HL-60 (cell line): ENCODE results near the gene CADM1.

Experiments used
- DNase-seq, 2 experiments: peaks; one replicate each; pipeline ENCODE4 v3.0.0-alpha.2; 2010 to 2020; ENCODE audit warnings: low read depth in 1 of 2, low spot score in 1 of 2
- H3K27ac ChIP-seq: fragments of 250-450 bp; sonication (Bioruptor Pico); replicated peaks from 2 replicates; pipeline ENCODE4 v1.5.1; 2020; ENCODE audit warnings: mild to moderate bottlenecking, moderate library complexity
- H3K27me3 ChIP-seq: fragments of 250-450 bp; sonication (Bioruptor Pico); 2 replicates; pipeline ENCODE4 v1.5.1; 2021; ENCODE audit warnings: mild to moderate bottlenecking, moderate library complexity; ENCODE audit not compliant: insufficient read depth, poor library complexity, severe bottlenecking
- H3K4me3 ChIP-seq: replicated peaks from 2 replicates; pipeline ENCODE4 v1.5.1; 2011; ENCODE audit warnings: mild to moderate bottlenecking, control low read depth, low read length; ENCODE audit not compliant: insufficient read depth
- CTCF ChIP-seq: IDR thresholded peaks from one replicate; pipeline ENCODE4 v1.5.1; 2011; ENCODE audit warnings: low read length, control low read depth, inconsistent platforms; ENCODE audit not compliant: insufficient read depth
- GABPA ChIP-seq: IDR thresholded peaks from 2 replicates; pipeline ENCODE4 v1.6.1; 2012; ENCODE audit warnings: low read depth
- POLR2AphosphoS5 ChIP-seq: IDR thresholded peaks from 2 replicates; pipeline ENCODE4 v1.6.1; 2012; ENCODE audit warnings: low read depth
- REST ChIP-seq: IDR thresholded peaks from 2 replicates; pipeline ENCODE4 v1.6.1; 2012; ENCODE audit warnings: low read depth; ENCODE audit not compliant: insufficient replicate concordance
- SPI1 ChIP-seq: IDR thresholded peaks from 2 replicates; pipeline ENCODE4 v1.6.1; 2012; ENCODE audit warnings: low read depth, mild to moderate bottlenecking, borderline replicate concordance

The CADM1 gene

GRCh38 chr11:115251126-115251525, 253.1 kb downstream of the CADM1 start:
- TF ChIP-seq REST (no peak), GABPA (no peak), POLR2AphosphoS5 (no peak), CTCF (no peak), SPI1 (no peak)
- H3K27ac ChIP-seq: no peak overlapping the region
- H3K4me3 ChIP-seq: no peak overlapping the region
- H3K27me3 ChIP-seq: peaks cover 3% of the 10 kb centered on the region
- DNase-seq: no peak

DNA sequence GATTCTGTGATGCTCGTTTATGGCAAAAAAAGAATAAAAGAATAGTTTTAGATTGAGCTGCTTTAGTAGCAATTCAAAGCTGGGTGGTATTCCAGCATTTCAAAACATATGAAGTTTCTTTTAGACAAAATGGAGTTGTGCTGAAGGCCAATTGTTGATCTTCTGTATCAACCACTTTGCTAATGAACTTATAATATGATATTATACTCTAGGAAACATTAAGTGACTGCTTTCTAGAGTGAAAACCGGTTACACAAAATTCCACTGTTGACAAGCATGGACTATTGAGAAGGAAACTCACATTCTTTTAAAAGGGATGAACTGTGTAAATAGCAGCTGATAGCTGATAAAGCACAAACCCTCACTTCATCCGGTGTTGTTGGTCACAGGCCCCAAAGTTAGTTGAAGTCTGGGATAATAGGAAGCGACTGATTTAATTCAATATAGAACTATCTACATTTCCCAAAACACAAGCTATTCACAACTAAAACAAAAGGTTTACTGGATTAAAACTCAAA, 255.1 kb downstream of the CADM1 start:
- H3K27me3 ChIP-seq: peaks cover 3% of the 10 kb centered on the region
- no peak overlapping the region for H3K27ac ChIP-seq
- no peak overlapping the region for H3K4me3 ChIP-seq
- TF ChIP-seq POLR2AphosphoS5 (no peak), REST (no peak), SPI1 (no peak), GABPA (no peak), CTCF (no peak)
- no peak for DNase-seq

DNA sequence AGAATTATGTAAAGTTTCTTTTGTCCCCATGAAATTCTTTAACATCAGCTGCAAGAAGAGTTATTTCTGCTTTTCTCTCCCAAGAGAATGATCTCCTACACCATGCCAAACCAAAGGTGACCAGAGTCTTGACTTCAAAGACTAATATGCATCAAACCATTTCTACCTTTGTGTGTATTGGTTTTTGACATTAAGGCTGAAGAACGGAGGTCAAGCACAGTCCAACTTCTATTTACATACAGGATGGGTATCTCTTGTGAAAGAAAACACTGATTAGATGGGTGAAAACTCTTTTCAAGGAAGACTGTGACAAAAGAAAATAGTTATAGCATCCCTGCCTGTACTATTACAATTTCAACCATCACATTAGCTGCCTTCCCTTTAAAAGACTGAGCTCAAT, 256.3 kb downstream of the CADM1 start:
- H3K27me3 ChIP-seq: no peaks in the 10 kb centered on the region
- no peak for TF ChIP-seq CTCF
- no peak for TF ChIP-seq POLR2AphosphoS5
- no peak for TF ChIP-seq REST
- no peak for TF ChIP-seq SPI1
- H3K27ac ChIP-seq: no peak overlapping the region
- no peak for DNase-seq
- H3K4me3 ChIP-seq: no peak overlapping the region
